Epithelial cell of esophagus (primary cell): ENCODE measurements around the gene SSBP3.

Experiments used
- DNase-seq: peaks from one replicate; pipeline ENCODE4 v3.0.0; 2010; ENCODE audit warnings: low read depth
- H3K4me3 ChIP-seq: 2 replicates; pipeline ENCODE4 v1.5.1; 2011; ENCODE audit warnings: mild to moderate bottlenecking, low read length, control low read depth
- TF ChIP-seq, protein P1 (sequence below): IDR thresholded peaks from 2 replicates; pipeline ENCODE4 v1.5.1; 2011; ENCODE audit warnings: low read depth, mild to moderate bottlenecking, low read length, control low read depth, inconsistent platforms; ENCODE audit not compliant: insufficient read depth; ENCODE audit errors: missing control alignments

Gene SSBP3

DNA sequence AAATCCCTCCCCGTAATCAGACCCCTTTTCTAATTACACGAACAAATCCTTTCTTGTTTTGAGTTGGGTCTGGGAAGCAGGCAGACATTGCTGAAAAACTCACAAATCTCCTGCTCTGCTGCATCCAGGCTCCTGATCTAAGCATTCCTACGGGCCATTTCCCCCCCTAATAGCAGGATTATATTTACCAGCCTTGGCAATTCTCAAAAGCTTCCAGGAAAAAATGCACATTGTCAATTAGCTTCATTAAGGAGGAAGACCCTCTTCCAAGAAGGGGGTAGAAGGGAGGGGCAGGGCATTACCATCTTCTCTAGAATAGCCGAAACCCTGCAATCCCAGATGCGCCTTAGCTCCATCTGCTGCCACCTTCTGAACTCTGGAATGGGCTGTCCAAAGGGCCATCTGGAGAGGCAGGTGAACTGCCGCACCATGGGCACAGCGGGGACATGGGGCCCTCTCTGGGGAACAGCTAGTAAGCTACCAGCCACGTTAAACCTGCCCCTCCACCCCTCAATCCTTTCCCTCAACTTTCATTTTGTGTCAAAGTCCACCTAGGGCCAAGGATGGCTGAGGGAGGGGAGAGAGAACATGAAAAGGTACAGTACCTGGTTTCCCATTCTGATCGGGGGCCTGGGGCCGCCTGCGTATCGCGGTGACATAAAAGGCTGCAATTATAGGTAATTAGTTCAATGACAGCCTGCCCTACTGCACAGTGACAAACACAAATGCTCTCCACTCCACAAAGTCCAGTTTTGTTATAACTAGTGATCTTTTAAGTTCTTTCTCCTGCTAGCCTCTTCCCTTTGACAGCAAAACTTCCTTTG, 149.5 kb downstream of the SSBP3 start:
- no peak overlapping the region for H3K4me3 ChIP-seq
- DNase-seq = no peak
- TF ChIP-seq, protein P1, sequence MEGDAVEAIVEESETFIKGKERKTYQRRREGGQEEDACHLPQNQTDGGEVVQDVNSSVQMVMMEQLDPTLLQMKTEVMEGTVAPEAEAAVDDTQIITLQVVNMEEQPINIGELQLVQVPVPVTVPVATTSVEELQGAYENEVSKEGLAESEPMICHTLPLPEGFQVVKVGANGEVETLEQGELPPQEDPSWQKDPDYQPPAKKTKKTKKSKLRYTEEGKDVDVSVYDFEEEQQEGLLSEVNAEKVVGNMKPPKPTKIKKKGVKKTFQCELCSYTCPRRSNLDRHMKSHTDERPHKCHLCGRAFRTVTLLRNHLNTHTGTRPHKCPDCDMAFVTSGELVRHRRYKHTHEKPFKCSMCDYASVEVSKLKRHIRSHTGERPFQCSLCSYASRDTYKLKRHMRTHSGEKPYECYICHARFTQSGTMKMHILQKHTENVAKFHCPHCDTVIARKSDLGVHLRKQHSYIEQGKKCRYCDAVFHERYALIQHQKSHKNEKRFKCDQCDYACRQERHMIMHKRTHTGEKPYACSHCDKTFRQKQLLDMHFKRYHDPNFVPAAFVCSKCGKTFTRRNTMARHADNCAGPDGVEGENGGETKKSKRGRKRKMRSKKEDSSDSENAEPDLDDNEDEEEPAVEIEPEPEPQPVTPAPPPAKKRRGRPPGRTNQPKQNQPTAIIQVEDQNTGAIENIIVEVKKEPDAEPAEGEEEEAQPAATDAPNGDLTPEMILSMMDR = no peak

DNA sequence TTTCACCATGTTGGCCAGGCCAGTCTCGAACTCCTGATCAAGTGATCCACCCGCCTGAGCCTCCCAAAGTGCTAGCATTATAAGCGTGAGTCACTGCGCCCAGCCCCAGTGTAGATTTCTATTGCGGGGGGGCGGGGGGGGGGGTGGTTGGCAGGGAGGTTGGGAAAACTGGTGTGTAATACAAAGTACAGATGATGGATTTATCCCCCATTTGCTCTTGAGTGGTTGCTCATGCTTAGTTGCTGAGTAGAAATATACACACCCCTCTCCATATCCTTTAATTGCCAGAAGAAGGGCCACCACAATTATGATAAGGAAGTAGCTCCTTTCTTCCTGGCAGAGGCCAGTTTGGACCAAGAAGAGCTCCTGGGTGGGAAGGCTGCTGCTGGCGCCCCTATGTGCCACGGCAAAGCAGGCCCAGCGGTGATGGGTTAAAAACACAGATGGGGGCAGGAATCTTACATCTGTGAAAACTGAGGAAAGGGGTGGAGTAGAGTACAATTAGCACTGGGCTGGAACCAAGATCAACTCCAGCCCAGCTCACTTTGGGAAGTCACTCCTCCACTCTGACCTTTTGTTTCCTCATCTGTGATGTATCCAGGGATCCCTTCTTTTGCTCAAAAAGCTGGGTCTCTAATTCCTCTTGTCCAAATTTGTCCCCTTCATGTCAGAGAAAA, 151.0 kb downstream of the SSBP3 start:
- DNase-seq = peak; percentile 16
- TF ChIP-seq, protein P1 = no peak
- no peak overlapping the region for H3K4me3 ChIP-seq

DNA sequence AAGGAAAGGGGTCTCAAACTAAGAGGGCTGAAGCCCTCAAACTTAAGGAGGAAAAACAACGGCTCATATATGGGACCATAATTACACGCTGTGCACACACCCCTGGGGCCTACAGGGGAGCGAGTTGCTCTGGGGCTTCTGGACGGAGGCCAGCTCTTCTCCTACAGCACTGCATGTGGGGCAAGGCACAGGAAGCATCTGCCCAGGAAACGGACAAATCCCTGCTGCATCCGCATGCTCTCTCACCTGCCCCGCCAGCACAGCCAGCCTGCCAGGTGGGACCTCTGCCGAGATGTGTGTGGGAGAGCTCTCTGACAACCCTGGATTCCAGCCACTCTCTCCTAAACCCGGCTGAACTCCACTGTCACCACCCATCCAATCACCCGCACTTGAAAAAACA, 152.1 kb downstream of the SSBP3 start:
- DNase-seq = peak; percentile 40
- no peak overlapping the region for H3K4me3 ChIP-seq
- TF ChIP-seq, protein P1 = no peak

DNA sequence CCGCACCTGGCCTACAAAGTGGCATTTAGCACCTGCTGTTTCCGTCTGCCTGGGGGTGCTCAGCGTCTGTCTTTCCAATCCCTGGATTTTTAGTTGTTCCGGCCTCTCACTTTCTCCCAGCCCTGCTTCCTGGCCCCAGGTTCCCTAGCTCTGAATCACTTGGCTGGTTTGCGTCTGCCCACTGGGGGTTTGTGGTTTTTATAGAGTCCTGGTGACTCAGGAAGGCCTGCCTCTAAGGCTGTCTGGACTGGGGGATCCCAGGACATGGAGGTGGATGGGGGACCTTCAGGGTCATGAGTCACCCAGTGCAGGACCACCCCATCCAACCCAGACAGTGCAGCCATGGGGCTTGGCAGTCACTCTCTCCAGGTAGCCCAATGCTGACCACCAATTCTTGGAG, 152.7 kb downstream of the SSBP3 start:
- no peak overlapping the region for H3K4me3 ChIP-seq
- TF ChIP-seq, protein P1 = no peak
- DNase-seq = peak; percentile 88

DNA sequence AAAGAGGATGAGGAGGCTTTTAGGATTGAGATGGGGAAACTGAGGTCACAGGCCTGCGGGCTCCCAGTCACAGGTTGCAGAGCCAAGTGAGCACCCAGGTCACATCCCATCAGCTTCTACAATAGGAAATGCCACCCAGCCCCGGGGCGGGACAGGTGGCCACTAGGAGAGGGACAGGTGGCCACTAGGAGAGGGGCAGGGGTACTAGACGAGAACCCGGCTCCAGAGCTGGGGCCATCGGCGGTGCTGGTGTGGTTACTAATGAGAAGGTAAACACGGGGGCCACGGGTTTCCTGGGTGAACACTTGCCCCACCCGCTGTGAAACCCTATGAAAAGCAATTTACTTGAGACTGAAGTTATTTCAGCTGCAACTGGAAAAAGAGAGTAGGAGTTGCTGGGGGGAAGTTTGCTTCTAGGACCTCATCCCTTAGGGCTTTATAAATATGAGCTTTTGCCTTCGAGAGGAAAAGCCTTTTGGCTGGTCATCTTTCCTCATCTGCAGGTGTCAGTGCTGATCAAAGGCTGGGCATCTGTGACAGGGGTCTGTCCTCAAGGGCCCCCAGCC, 153.7 kb downstream of the SSBP3 start:
- DNase-seq = no peak
- no peak overlapping the region for H3K4me3 ChIP-seq
- TF ChIP-seq, protein P1 = no peak

DNA sequence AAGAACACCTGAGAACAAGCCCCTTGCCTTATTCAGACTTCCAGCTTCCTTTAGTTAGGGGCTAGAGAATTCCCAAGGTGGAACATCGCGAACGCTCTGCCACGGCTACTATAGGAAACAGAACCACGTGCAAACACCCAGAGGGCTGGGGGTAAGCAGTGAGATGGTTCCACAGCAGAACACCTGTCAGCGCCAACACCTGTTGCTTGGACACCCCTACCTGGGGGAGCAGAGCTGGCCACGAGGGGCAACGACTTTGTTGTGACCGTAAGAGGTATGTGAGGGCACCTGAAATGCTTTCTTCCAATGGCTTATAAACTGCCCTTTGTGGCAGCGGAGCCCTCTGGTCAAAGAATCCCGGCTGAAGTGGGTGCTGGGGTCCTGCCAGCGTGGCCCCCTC, 155.5 kb downstream of the SSBP3 start:
- DNase-seq = no peak
- TF ChIP-seq, protein P1 = no peak
- no peak overlapping the region for H3K4me3 ChIP-seq
